CD4-positive, alpha-beta T cell treated with Interleukin-17A for 4 hours (primary cell): ENCODE results near the gene DPM2.

Experiments
- DNase-seq: peaks from one replicate; pipeline ENCODE4 v3.0.0-alpha.2; 2020; ENCODE audit warnings: mixed read lengths

Gene DPM2

GRCh38 chr9:127972236-127972871, 34.7 kb upstream of the DPM2 start:
- DNase-seq, result peak; percentile 36

DNA sequence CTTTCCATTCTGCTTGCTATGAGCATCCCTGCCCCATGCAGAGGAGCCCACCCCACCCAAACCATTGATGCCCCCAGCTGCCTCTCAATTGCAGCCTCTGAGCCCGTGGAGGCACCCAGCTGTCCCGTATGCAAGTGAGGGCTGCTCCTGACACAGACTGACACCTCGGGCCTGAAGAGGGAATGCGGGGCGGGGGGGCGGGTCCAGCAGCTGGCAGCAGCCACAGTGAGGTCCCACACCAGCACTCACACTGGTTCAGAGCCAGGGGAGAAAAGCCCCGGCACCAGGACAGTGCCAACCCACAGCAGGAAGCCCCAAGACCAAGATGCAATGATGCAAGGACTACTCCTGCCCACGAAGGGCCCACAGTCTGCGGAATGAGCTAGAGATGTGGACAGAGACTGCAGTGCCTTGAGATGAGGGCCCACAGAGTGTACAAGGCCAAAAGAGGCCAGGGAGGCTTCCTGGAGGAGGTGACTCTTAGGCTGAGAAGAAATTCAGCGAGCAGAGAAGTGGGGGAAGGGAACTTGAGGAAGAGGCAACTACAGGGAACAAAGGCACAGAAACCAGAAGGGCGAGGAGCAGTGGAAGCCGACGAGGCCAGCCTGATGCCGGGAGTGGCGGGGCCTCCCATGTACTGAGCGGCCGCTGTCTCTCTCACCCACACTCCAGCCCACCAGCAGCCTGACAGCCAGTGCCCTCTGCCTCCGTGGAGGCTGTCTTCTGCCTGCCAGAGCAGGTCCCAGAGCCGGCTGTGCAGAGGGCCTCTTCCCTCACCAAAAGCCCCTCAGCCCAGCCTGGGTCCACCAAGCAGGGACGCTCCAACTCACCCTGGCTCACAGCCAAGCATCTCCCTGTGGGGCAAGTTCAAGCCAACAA, 33.9 kb upstream of the DPM2 start:
- DNase-seq, result peak; percentile 41

DNA sequence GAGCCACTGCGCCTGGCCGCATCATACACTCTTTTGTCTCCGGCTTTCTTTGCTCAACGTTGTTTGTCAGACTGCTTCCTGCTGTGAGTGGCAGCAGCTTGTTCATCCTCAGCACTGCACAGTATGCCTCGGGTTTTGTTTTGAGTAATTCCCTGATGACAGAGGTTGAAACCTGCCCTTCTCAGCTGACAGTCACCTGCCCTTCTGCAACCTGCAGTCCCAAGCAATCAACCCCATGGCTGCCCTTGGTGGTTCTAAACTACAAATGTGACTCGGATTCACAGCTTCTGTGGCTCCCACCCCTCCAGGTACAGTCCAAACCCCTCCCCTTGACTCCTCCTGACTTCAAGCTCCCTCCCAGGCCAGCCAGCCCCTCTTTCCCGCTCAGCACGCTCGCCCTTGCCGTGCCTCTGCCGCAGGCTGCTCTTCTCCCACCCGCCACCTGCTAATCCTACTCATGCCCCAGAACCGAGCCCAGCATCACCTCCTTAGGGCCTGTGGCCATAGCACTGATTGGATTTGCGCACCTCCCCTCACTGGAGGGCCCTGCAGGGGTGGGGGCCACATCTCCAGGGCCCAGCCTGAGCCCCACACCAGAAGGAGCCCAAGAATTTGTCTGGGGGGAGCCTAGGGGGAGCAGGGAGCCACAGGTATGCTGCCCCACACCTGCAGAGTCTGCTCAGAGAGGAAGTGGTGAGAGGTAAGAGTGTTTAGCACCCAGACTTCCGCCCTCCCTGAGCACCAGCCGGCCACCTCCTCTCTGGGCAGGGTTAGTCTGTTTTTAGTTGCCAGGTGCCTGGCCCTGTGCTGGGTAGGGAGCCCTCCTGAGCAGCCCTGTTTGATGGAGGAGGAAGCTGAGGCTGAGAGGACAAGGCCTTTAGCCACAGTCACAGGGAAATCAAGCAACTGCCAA, 33.0 kb upstream of the DPM2 start:
- peak; percentile 82 for DNase-seq

- peak; percentile 22 for DNase-seq
These were observed 31.2 kb upstream of the DPM2 start for GRCh38 chr9:127968700-127969383.

DNA sequence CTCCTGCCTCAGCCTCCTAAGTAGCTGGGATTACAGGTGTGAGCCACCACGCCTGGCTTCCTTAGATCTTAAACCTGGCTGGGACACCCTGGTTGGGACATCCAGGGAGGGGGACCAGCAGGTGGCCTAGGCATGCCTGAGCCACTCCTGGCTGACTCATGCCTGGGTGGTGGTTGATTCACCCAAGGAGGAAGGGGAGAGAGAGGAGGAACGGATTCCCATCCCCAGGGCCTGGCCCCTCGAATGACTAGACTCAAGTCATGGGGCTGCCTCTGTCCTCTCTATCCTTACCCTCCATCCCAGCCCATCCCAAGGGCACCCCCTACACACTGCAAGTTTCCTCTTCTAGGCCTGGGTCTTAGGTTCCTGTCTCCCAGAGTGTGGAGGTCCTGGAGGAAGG, 30.4 kb upstream of the DPM2 start:
- DNase-seq, result peak; percentile 72

DNA sequence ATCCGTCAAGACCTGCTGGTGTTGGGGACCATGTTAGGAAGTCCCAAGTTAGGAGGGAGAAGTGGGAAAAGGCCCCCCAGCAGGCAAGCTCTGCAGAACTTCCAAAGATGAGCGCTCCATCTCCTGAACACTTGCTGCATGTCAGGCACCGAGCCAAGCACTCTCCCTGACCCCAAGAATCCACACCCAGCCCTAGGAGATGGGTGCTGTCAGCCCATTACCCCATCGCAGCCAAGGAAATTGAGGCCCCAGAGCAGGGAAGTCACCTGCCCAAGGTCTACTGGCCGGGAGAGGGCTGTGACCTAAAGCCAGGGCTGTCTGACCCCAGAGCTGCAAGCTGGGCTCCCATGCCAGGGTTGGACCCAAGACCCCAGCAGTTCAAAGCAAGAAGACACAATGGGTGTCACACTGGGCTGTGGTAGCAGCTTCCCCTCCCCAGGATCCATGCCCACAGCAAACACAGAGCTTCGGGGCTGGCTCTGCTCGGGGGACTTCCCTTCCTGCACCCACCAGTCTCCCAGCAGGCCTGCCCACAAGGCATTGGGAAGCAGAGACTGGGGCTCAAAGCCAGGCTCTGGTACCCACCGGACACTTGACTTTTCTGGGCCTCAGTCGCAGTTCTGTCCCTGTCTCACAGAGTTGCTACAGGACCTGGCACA, 29.6 kb upstream of the DPM2 start:
- peak; percentile 26 for DNase-seq

DNA sequence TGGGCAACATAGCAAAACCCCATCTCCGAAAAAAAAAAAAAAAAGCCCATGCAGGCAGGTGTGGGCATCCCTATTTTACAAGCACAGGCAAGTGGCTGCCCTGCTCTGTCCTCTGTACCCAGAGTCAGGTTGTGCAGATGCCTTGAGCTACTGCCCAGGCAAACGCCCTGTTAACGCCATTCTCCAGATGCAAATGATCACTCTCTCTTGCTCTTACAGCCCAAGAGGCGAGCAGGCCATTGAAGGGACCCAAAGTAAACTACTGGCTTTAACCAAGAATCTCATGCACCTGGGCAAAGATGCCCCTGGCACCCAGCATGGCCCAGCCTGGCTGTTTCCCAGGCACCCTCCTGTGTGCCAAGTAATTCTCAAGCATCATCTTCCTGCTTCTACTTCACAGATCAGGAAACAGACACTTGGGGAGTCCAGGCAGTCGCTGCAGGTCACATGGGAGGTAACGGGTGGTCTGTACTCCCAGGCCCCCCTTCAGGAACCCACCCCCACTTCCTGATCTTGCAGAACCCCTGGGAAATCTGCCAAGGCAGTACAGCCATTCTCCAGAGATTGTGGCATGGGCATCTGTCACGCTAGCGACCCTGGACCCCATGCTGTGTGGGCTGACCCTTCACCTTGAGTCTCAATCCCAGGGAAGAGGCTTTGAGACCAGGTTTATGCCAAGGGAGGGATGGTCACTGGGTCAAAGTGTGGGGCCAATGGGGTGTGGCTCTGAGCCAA, 28.9 kb upstream of the DPM2 start:
- peak; percentile 8 for DNase-seq

- DNase-seq, result peak; percentile 13
These were observed 28.3 kb upstream of the DPM2 start for GRCh38 chr9:127965953-127966352.

GRCh38 chr9:127963359-127964064, 25.9 kb upstream of the DPM2 start:
- peak; percentile 43 for DNase-seq

DNA sequence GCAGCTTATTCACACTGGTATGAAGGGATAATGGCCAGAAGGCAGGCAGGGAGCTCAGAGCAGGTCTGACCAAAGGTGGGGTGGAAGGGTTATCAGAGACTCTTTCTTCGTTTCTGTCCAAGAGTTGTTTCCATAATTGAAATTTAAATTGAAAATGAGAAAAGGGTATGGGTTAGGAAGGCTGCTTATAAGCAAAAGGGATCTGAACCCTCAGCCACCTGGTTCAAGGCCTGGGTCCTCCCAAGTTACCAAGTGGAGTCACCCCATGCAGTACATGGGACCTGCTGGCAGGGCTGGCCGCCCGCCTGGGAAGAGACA, 25.3 kb upstream of the DPM2 start:
- DNase-seq, result no peak

DNA sequence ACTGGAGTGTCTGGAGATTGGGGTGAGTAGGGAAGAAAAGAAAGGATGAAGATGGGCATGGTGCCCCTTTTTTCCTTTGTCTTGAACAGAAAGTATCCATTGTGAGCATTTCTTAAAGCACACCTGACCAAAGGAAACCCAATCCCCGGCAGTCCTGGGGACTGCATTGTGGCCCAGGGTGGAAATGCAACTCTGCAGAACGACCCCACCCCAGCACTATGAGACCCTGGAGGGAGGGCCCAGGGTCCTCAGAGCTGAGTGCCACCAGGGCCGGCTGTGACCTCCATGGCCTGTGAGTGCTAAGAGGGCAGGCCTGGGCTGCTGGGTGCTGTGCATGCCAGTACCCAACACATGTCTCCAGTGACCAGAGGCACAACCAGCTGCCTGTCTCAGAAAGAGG, 24.6 kb upstream of the DPM2 start:
- no peak for DNase-seq

GRCh38 chr9:127961613-127962155, 24.0 kb upstream of the DPM2 start:
- no peak for DNase-seq

GRCh38 chr9:127961155-127961490, 23.5 kb upstream of the DPM2 start:
- no peak for DNase-seq

DNA sequence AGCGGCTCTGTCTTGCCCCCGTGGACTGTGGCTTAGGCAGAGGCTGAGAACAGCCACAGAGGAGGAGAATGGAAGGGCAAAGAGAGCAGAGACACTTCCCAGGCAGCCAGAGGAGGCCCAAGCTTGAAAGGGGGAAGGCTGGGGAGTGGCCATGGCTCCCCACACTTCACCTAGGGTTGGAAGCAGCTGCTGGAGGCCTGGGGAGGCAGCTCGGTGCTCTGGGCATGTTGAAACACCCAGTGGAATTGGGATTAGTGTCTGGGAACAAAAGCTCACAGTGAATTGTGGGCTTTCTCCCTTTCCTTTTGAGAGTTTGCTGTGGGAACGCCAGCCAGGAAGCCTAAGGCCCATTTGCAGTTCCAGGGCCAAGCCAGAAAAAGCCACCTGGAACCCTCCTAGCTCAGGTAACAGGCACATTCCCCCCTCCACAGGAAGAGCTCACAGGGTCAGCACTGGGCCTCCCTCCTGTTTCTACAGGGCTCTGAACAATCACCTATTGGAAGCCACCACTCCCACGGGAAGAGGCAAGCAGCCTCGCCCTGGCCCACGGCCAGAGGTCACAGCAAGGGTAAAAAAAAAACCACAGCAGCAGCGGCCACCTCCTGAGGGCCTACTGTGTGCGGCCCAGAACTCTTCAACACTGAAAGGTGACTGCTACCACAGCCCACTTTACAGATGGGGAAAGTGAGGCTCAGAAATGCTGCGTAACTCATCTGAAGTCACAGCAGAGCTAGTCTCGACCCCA, 22.9 kb upstream of the DPM2 start:
- no peak for DNase-seq

DNA sequence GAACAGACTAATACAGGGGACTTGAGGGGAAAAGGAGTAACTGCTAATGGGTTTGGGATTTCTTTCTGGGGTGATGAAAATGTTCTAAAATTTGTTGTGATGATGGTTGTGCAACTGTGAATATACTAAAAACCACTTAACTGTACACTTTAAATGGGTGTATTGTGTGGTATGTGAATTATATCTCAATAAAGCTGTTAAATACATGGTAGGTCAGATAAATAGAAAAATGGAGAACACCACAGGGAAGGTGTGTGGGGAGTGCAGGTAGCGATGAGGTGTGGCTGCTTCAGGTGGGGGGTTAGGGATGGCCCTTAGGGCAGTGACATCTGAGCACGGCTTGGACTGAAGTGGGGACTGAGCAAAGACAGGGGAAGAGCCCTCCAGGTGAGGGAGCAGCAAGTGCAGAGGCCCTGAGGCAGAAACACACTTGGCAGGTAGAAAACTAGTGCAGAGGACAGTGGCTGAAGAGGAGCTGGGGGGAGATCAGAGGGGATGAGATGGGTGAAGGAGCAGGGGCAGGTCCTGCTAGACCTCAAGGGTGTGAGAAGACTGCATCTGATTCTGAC, 22.3 kb upstream of the DPM2 start:
- no peak for DNase-seq

DNA sequence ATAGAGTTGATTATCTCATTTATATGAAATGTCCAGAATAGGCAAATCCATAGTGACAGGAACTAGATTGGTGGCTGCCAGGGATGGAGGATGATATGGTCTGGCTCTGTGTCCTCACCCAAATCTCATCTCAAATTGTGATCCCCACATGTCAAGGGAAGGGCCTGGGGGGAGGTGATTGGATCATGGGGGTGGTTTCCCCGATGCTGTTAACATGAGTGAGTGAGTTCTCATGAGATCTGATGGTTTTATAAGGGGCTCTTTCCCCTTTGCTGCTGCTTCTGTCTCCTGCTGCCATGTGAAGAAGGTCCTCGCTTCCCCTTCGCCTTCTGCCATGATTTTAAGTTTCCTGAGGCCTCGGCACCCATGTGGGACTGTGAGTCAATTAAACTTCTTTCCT, 21.7 kb upstream of the DPM2 start:
- DNase-seq, result no peak

DNA sequence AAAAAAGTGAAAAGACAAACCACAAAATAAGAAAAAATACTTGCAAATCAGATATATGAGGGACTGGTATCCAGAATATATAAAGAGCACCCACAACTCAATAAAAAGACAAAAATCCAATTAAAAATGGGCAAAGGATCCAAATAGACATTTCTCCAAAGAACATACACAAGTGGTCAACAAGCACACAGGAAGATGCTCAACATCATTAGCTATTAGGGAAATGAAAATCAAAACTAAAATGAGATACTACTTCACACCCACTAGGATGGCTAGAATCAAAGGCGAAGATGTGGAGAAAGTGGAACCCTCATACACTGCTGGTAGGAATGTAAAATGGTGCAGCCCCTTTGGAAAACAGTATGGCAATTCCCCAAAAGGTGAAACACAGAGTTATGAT, 21.1 kb upstream of the DPM2 start:
- DNase-seq, result no peak

DNA sequence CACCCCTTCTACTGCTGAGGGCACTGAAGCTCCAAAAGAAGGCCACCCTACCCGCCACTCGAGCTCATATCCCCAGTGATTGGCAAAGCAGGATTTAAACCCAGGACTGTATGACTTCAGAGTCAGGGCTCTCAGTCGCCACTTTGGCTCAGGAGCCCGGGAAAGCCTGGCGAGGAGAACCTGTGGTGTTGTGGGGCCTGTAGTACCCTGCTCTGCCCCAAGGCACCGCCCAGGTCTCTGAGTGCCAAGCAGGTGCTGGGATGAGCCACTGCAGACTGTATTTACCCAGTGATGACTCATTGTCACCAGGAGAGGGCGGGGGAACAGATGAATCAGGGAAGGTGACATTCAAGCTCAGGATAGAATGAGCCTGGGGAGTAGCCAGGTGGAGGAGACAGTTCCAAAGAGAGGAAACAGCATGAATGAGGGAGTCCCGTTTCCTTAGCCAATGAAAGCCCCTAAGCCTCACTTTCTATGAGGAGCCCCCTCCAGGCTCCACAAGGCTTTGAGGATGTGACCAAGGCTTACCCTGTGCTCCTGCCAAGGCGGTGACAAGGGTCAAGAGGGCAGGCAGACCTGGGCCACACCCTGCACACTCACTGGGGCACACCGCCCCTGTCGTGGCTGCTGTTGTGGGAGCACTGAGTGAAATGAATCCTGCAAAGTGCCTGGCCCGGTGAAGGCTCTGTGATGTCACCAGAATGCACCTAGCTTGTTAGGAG, 17.8 kb upstream of the DPM2 start:
- DNase-seq, result peak; percentile 87

DNA sequence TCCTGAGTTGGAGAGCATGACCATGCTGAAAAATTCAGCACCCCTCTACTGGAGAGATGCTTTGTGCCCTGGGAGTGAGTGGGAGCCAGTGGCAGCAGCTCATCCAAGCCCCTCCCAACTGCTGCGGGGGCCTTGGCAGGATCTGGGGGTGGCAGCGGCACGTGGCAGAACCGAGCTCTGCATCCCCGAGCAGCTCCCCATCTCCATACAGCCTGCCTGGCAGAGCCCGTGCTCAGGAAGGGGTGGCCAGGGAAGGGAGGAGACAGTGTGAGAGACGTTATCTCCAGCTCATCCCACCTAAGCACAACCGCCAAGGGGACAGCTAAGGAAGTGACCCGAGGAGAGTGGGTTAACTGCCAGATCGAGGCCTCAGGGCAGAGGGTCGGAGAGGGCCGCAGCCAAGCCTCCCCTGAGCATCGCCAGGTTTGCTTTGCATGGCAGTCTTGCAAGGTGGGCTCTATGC, 17.2 kb upstream of the DPM2 start:
- no peak for DNase-seq
